ENCODE measurements around the gene GARIN5B. TPM values are rescaled to one million over a fixed set of nuclear protein-coding genes. Genes with fewer than 3 reads are reported as not detected.

Gene GARIN5B
- total and polyA plus RNA-seq, 2 of the 8 experiments (the other 6 are each of a cell fraction or from before 2014, with no cell fraction given): 0.03 TPM; not detected in 1

GRCh38 chr19:55405638-55406037 is 42.6 kb upstream of the GARIN5B start (continued):
- TF ChIP-seq KDM5A (IDR thresholded peaks at IDR 0.05; ENCODE audit: low read length) (no peak), TAF1 (IDR thresholded peaks at IDR 0.05; ENCODE audit: low read depth, low read length) (no peak), MAX (IDR thresholded peaks at IDR 0.05) (no peak), RAD21 (IDR thresholded peaks at IDR 0.05 in 1 of 2, conservative IDR thresholded peaks at IDR 0.05 in 1 of 2; ENCODE audit: low read depth in 2 of 2, low read length in 2 of 2) (no peak), CREB1 (IDR thresholded peaks at IDR 0.05) (no peak), USF2 (IDR thresholded peaks at IDR 0.05; ENCODE audit: low read length) (no peak), BACH1 (IDR thresholded peaks at IDR 0.05; ENCODE audit: low read length) (no peak), BRCA1 (IDR thresholded peaks at IDR 0.05; ENCODE audit: low read depth, low read length) (no peak)

Measured in H1 (cell line).